HG02642 (cell line): Measurements from ENCODE around the gene LHFPL6.
"Not testable (repeated sequence)": the region's sequence is repeated elsewhere in the genome, so short reads cannot be mapped to it uniquely, and the experiment has no call there.

Experiments
- ATAC-seq: cut with Tn5 transposase; IDR thresholded peaks from one replicate; pipeline ENCODE4 v1.9.1; 2021; ENCODE audit warnings: mild to moderate bottlenecking; ENCODE audit not compliant: unreplicated experiment, poor library complexity

LHFPL6 gene

GRCh38 chr13:39370554-39370953 lies 232.4 kb downstream of the LHFPL6 start:
- ATAC-seq = no peak

GRCh38 chr13:39370048-39370447 lies 232.9 kb downstream of the LHFPL6 start:
- no peak for ATAC-seq

- ATAC-seq = no peak
Observed at GRCh38 chr13:39369161-39369890, 233.7 kb downstream of the LHFPL6 start.

- no peak for ATAC-seq
Observed at GRCh38 chr13:39365879-39366278, 237.1 kb downstream of the LHFPL6 start.

GRCh38 chr13:39364947-39365468 lies 238.0 kb downstream of the LHFPL6 start:
- no peak for ATAC-seq

GRCh38 chr13:39363382-39363772 lies 239.6 kb downstream of the LHFPL6 start:
- no peak for ATAC-seq

- no peak for ATAC-seq
Observed at GRCh38 chr13:39362652-39363381, 240.2 kb downstream of the LHFPL6 start.

- no peak for ATAC-seq
Observed at GRCh38 chr13:39353988-39354387, 249.0 kb downstream of the LHFPL6 start.

- no peak for ATAC-seq
Observed at GRCh38 chr13:39350461-39350881, 252.5 kb downstream of the LHFPL6 start.

- no peak for ATAC-seq
Observed at GRCh38 chr13:39349391-39349960, 253.5 kb downstream of the LHFPL6 start.

- ATAC-seq = no peak
Observed at GRCh38 chr13:39347926-39348901, 254.8 kb downstream of the LHFPL6 start.

- no peak for ATAC-seq
Observed at GRCh38 chr13:39345982-39346381, 257.0 kb downstream of the LHFPL6 start.

- ATAC-seq = no peak
Observed at GRCh38 chr13:39341251-39341650, 261.7 kb downstream of the LHFPL6 start.

GRCh38 chr13:39338114-39338513 lies 264.9 kb downstream of the LHFPL6 start:
- not testable (repeated sequence) for ATAC-seq

- ATAC-seq = no peak
Observed at GRCh38 chr13:39336937-39337336, 266.1 kb downstream of the LHFPL6 start.

- ATAC-seq = no peak
Observed at GRCh38 chr13:39336207-39336606, 266.8 kb downstream of the LHFPL6 start.

GRCh38 chr13:39335721-39336120 lies 267.3 kb downstream of the LHFPL6 start:
- ATAC-seq = no peak

- ATAC-seq = no peak
Observed at GRCh38 chr13:39330504-39330903, 272.5 kb downstream of the LHFPL6 start.

- no peak for ATAC-seq
Observed at GRCh38 chr13:39329182-39329639, 273.8 kb downstream of the LHFPL6 start.

- ATAC-seq = no peak
Observed at GRCh38 chr13:39327172-39327479, 275.9 kb downstream of the LHFPL6 start.
